Retina (tissue), 1 donor: Measurements from ENCODE around the gene IL17RB.

Experiments
- DNase-seq: peaks from one replicate; pipeline ENCODE4 v3.0.0-alpha.2; 2016

IL17RB gene

GRCh38 chr3:53813229-53813628, 33.1 kb upstream of the IL17RB start:
- DNase-seq: no peak

DNA sequence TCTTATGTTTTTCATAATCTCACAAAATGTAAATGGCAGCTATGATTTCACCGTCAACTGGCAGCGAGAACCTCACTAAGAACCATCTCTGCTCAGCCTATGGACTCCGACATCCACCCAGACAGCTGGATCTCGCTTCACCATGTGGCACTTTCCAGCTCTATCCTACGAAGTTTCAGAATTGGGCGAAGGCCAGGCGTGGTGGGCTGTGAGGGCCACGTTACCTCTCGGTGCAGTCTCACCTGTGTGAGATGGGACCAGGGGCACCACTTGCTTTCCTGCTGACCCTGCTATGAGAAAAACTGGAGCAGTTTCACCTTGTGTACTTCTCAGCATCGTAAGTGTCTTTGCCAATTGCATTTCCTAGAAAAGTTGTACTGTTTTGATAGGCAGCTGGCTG, 32.5 kb upstream of the IL17RB start:
- no peak for DNase-seq

- no peak for DNase-seq
Measured at GRCh38 chr3:53815067-53815466, 31.3 kb upstream of the IL17RB start.

- DNase-seq: no peak
Measured at GRCh38 chr3:53815651-53816050, 30.7 kb upstream of the IL17RB start.

GRCh38 chr3:53816425-53816824, 29.9 kb upstream of the IL17RB start:
- no peak for DNase-seq

DNA sequence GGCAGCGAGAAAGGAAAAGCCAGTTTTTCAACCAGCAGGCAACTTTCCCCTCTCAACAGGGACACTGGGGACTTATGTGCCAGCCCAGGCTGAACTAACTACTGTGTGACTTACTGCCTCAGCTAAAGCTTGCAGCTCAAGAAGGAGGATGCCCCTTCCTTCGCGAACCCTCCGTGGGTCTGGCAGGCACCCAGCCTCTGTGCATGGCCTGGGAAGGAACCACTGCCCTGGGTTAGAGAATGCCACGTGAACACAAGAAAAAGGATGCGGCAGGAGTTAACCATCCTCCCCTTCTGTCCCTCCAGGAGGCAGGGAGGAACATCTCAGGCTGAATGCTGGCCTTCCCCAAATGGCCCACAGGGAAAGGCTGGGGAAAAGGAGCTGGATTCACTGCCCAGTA, 29.2 kb upstream of the IL17RB start:
- no peak for DNase-seq

DNA sequence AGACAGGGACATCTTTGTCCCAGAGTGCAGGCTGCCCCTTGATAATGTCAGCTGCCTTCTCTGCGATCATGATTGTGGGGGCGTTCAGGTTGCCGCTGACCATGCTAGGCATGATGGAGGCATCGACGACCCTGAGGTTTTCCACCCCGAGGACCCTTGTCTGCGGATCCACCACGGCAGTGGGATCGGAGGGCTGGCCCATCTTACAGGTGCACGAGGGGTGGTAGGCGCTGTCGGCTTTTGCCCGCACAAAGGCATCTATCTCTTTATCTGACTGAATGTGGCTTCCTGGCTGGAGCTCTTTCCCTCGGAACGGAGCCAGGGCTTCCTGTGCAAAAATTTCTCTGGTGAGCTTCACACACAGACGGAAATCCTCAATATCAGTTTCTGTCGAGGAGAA, 28.6 kb upstream of the IL17RB start:
- DNase-seq: no peak

DNA sequence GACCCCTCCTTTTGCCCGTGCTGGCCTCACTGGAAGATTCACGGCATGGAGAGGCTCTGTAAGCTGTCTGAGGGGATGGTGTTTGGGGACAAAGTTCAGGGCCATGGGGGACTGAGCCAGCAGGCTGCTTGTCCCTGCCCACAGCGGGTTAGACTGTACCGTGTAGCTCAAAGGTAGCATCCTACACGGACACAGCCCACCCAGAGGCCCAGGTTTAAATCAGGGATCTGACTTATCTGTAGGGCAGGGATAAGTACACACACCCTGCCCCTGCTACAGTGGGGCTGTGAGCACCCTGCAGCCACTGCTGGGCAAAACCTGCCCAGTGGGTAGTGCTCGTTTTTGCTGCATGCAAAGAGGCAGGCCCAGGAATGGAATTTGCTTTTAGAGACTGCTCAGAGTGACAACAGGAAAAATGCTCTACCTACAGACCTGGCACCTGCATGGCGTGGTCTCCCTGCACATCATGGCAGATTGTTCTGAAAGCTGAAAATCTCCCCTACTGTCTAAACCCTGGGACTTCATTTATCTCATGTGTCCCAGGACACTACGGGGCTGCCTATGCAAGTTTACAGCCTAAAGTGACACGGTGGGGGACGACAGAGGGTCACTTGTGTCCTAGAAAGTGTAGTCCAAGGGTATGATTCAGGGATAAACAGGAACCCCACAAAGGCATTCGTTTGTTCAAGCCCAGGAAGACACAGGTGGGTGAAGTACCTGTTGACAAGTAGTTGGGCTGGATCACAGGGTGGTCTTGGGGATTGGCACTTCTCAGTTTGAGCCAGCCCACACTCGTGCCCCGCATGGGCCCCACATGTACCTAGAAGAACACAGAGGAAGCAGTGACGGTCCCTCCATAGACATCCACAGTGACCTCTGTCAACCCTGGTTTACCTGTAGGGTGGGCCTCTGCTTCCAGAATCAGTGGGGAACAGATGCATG, 27.9 kb upstream of the IL17RB start:
- no peak for DNase-seq

DNA sequence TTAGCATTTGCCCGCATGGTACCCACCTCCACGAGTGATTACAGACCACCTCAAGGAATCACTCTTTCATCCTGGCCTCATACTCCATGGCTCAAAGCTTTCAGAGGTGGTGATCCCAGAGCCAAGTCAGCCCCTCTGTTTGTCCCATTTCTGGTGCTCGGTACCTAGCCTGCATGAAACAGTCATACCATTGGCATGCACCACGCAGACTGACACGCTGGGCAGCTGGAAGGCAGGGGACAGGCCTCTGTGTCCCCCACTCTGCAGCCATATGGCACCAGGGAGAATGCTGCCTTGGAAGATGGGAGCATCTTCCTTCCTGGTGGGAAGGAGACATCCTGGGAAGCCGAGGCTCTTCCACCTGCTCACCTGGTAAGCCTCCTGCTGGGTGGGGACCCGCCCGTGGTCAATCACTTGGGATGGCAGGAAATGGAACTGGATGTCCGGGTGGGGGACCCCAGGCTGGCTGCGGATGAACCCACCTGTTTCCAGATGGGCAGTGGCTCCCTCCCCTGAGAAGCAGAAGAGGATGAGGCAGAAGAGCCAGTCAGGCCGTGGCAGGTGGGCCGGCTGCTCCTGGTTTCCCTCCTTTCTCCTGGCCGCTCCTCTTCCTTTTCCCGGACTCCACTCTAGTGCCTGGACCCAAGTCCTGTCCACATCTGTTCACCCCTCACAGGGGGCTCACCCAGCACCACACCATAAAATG, 27.1 kb upstream of the IL17RB start:
- DNase-seq: no peak

DNA sequence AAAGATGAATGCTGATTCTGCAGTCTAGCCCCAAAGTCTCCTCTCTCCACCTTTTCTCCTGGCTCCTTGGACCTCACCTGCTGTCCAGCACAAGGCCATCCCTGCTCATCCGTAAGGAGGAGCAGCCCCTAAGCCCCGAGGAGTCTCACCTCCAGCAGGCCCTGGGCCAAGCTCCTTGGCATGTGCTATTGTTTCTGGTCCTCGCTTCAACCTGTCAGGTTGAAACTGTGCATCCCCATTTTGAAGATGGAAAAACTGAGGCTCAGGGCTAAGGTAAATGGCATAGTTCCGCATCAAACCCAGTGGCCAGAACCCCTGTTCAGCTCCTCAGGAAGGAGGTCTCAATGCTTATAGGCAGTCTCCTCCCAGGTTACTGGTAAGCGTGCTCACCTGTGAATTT, 26.3 kb upstream of the IL17RB start:
- DNase-seq: no peak

- DNase-seq: no peak
Measured at GRCh38 chr3:53820756-53821580, 25.4 kb upstream of the IL17RB start.

- no peak for DNase-seq
Measured at GRCh38 chr3:53821631-53822121, 24.7 kb upstream of the IL17RB start.

GRCh38 chr3:53822331-53822741, 24.0 kb upstream of the IL17RB start:
- no peak for DNase-seq

DNA sequence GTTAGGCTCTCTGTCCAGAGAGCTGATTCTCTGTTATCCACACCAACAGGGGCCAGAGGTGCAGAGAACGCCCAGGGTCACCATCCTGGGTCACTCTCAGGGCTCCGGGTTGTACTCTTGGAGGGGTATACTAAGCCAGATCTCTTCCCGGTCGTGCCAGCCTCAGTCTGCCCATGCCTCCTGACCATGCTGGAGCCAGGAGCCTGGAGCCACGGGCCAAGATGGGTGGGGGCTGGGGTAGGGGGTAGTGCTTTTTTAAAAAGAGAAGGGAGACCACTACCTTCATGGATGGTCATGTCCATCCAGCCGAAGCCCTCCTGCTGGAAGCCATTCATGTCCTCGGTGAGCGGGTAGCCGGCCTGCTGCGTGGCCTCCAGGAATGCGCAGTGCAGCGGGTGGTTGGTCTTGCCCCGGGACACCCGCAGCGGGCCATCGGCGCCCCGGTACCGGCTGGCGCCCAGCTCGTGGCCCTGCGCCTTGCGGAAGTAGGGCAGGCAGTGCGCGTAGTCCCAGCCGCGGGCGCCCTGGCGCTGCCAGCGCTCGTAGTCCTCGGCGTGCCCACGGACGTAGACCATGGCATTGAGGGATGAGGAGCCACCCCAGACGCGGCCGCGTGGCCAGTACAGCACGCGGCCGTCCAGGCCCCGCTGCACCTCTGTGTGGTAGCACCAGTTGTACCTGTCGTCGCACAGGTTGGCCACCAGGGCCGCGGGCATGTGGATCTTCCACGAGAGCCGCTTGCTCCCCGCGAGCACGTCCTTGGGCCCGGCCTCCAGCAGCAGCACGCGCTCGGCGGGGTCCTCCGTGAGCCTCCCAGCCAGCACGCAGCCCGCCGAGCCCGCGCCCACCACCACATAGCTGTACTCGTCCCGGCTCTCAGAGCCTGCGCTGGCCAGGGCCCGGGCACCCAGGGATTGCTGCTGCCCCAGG, 23.1 kb upstream of the IL17RB start:
- DNase-seq: no peak

- no peak for DNase-seq
Measured at GRCh38 chr3:53823956-53824657, 22.3 kb upstream of the IL17RB start.

DNA sequence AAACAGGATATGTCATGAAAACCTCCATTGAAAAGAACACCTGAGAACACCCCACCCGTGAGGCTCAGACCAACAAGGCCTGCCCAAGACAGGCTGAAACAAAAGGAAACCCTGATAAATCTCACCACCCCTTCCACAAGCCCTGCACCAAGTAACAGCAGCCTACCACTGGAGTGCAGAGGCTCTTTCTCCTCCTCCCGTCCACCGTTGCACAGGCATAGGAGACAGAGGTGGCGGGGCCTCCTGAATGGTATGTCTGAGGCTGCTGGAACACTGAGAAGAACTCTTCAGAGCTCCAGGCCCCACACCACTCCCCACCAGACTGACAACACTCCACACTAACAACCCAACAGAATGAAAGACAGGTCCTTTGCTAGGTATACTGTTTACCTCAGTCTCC, 21.6 kb upstream of the IL17RB start:
- no peak for DNase-seq

DNA sequence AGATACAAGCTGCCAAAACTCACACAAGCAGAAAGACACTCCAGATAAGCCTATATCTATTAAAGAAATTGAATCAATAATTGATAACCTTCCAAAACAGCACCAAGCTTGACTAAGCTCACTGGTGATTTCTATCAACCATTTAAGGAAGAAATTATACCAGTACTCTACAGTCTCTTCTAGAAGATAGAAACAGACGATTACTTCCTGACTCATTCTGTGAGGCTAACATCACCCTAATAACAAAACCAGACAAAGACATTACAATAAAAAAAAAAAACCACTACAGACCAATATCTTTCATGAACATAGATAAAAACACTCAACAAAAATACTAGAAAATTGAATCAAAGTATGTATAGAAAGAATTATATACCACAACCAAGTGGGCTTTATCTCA, 20.3 kb upstream of the IL17RB start:
- no peak for DNase-seq

GRCh38 chr3:53828581-53828980, 17.8 kb upstream of the IL17RB start:
- DNase-seq: no peak

GRCh38 chr3:53829605-53830004, 16.8 kb upstream of the IL17RB start:
- DNase-seq: no peak

- no peak for DNase-seq
Measured at GRCh38 chr3:53830944-53831343, 15.4 kb upstream of the IL17RB start.

DNA sequence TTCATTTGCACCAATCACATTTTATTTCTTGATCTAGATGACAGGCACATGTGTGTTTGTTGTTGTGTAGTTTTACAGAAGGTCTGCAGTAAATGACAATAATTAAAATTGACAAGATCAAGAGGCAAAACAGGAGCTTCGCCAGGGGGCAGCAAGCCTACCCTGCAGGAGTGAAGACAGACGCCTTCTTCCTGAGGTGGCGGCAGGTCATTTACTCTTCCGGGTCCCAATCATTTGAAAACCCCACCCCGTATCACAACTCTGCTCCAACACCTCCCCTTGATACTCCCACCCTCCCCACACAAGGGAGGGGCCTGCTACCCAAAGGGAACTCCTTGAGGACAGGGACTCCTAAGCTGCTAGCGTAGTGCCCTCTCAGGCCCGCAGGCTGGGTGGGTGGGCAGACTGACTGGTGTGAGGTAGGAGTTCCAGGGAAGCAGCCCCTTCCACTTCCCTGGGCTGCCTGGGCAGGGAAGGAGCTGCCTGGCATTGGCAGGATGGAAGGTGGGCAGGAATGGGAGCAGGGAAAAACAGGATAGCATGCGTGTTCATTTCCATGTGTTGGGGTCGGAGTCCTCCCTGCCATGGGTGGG, 13.2 kb upstream of the IL17RB start:
- no peak for DNase-seq
